HEK293 (cell line): ENCODE data around the gene ALPG.

Source experiments
- CTCF ChIP-seq: fragments of 450-650 bp; formaldehyde crosslinking; IDR thresholded peaks from 2 replicates; pipeline ENCODE4 v1.5.1; 2016; ENCODE audit warnings: missing biosample characterization, missing genetic modification characterization
- ZBTB7A ChIP-seq: fragments of 450-650 bp; formaldehyde crosslinking; IDR thresholded peaks from 2 replicates; pipeline ENCODE4 v1.5.1; 2016; ENCODE audit warnings: low read depth, missing biosample characterization, missing genetic modification characterization
- ZNF830 ChIP-seq: fragments of 450-650 bp; IDR thresholded peaks from 2 replicates; pipeline ENCODE4 v1.5.0; 2018; ENCODE audit warnings: missing biosample characterization, missing genetic modification characterization, low read depth, mild to moderate bottlenecking, moderate library complexity

DNA sequence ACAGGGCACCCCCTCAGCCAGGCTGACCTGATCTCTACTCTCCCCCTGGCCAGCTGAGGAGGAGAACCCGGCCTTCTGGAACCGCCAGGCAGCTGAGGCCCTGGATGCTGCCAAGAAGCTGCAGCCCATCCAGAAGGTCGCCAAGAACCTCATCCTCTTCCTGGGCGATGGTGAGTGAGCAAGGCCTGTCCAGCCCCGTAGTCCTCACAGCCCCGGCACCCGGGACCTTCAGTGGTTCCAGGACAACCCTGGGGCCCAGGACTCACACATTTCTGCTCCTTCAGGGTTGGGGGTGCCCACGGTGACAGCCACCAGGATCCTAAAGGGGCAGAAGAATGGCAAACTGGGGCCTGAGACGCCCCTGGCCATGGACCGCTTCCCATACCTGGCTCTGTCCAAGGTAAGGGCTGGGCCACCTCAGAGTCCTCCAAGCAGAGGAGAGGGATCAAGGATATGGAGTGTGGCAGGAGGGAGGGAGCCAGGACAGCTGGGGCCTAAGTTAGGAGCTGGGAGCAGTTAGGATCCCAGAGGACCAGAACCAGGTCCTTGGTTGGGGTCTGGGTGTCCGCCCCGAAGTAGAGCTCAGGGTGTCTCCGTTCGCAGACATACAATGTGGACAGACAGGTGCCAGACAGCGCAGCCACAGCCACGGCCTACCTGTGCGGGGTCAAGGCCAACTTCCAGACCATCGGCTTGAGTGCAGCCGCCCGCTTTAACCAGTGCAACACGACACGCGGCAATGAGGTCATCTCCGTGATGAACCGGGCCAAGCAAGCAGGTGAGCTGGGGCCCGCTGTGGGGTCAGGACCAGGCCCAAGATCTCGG is 49.9 kb downstream of the ALPG start:
- TF ChIP-seq CTCF (tag by site-specific recombination), result no peak
- TF ChIP-seq ZBTB7A (tag by site-specific recombination), result no peak
- TF ChIP-seq ZNF830 (tag by site-specific recombination), result no peak
